Measurements from ENCODE around the gene CYP2W1.

CYP2W1 gene

GRCh38 chr7:1018334-1018695, 35.3 kb downstream of the CYP2W1 start:
- DNase-seq, result no peak

- DNase-seq, result no peak
Observed at GRCh38 chr7:1019255-1019785, 36.3 kb downstream of the CYP2W1 start.

- DNase-seq, result no peak
Observed at GRCh38 chr7:1019789-1020610, 37.0 kb downstream of the CYP2W1 start.

- DNase-seq, result no peak
Observed at GRCh38 chr7:1020849-1021251, 37.9 kb downstream of the CYP2W1 start.

GRCh38 chr7:1021366-1021765, 38.4 kb downstream of the CYP2W1 start:
- no peak for DNase-seq

GRCh38 chr7:1021931-1022330, 39.0 kb downstream of the CYP2W1 start:
- no peak for DNase-seq

GRCh38 chr7:1022356-1022755, 39.4 kb downstream of the CYP2W1 start:
- DNase-seq, result no peak

GRCh38 chr7:1022801-1023465, 40.0 kb downstream of the CYP2W1 start:
- no peak for DNase-seq

GRCh38 chr7:1024331-1024841, 41.4 kb downstream of the CYP2W1 start:
- DNase-seq, result no peak

GRCh38 chr7:1024876-1025742, 42.1 kb downstream of the CYP2W1 start:
- no peak for DNase-seq

GRCh38 chr7:1025743-1026581, 43.0 kb downstream of the CYP2W1 start:
- peak; percentile 53 for DNase-seq

GRCh38 chr7:1026721-1027161, 43.8 kb downstream of the CYP2W1 start:
- DNase-seq, result no peak

GRCh38 chr7:1027242-1028043, 44.5 kb downstream of the CYP2W1 start:
- no peak for DNase-seq

- no peak for DNase-seq
Observed at GRCh38 chr7:1028044-1028770, 45.2 kb downstream of the CYP2W1 start.

GRCh38 chr7:1028775-1029636, 46.0 kb downstream of the CYP2W1 start:
- no peak for DNase-seq

GRCh38 chr7:1029637-1030443, 46.9 kb downstream of the CYP2W1 start:
- no peak for DNase-seq

GRCh38 chr7:1030444-1031070, 47.6 kb downstream of the CYP2W1 start:
- no peak for DNase-seq
